HCT116 (cell line): Measurements from ENCODE around the gene VEZF1. TPM values are rescaled to one million over a fixed set of nuclear protein-coding genes. Genes with fewer than 3 reads are reported as not detected.

Source experiments
- ATAC-seq: fragments of 200-7000 bp; cut with Tn5 transposase; 2 replicates; pipeline ENCODE4 v1.9.1; 2020; ENCODE audit warnings: mild to moderate bottlenecking, moderate library complexity
- BruUV-seq: library from RNA; stranded (reverse); fragments of 400-500 nt; replicated peaks from 2 replicates; lab custom pipeline; 2021; lab: Mats Ljungman, UMichigan
- CTCF ChIA-PET: fragments of 300-600 bp; sonication (Branson Sonifier 250); formaldehyde crosslinking; loops from one replicate; lab custom pipeline; 2021; ENCODE audit warnings: antibody characterized with exemption; lab: Charles Lee
- POLR2A ChIA-PET: fragments of 300-600, 350-600 bp; sonication (Branson Sonifier 250); formaldehyde crosslinking; loops from one replicate; lab custom pipeline; 2021; ENCODE audit warnings: antibody characterized with exemption; lab: Charles Lee
- RAD21 ChIA-PET, 2 experiments: fragments of 300-600 bp; sonication (Branson Sonifier 250); formaldehyde crosslinking; loops; one replicate each; lab custom pipeline; 2023; ENCODE audit warnings: low total read pairs in 2 of 2; ENCODE audit not compliant: uncharacterized antibody in 2 of 2, unreplicated experiment in 2 of 2, low non-redundant PET in 1 of 2; lab: Charles Lee
- DNase-seq: peaks from one replicate; pipeline ENCODE4 v3.0.0-alpha.2; 2010; ENCODE audit warnings: low read depth, low spot score
- H2AFZ ChIP-seq: fragments of 200-600 bp; shearing (Covaris generic), sonication (generic); 2 replicates; pipeline ENCODE4 v1.6.1; 2017; ENCODE audit warnings: low read depth, mixed run types, mixed read lengths, antibody characterized with exemption, low read length; ENCODE audit not compliant: poor library complexity, severe bottlenecking
- H3K27ac ChIP-seq: 2 replicates; pipeline ENCODE4 v1.5.1; 2012; ENCODE audit warnings: low read depth, low read length
- H3K27me3 ChIP-seq: fragments of 200-600 bp; sonication (generic); 2 replicates; pipeline ENCODE4 v1.6.1; 2016; ENCODE audit warnings: mixed run types, low read length, mixed read lengths; ENCODE audit not compliant: insufficient read depth
- H3K36me3 ChIP-seq, 2 experiments: fragments of 200-500 bp in 1 of 2; fragments of 200-600 bp in 1 of 2; sonication (Bioruptor generic) in 1 of 2; sonication (generic) in 1 of 2; 2 replicates each; pipeline versions ENCODE4 v1.5.1 to v1.6.1; 2014 to 2016; ENCODE audit warnings: low read length in 2 of 2, inconsistent platforms in 1 of 2, mixed read lengths in 1 of 2, mixed run types in 1 of 2; ENCODE audit not compliant: insufficient read depth in 2 of 2, control insufficient read depth in 1 of 2
- H3K4me1 ChIP-seq, 2 experiments: fragments of 200-600 bp in 1 of 2; sonication (generic) in 1 of 2; 2 replicates each; pipeline versions ENCODE4 v1.5.1 to v1.6.1; 2012 to 2017; ENCODE audit warnings: low read length in 2 of 2, inconsistent platforms in 1 of 2, mild to moderate bottlenecking in 1 of 2, mixed read lengths in 1 of 2, mixed run types in 1 of 2, moderate library complexity in 1 of 2; ENCODE audit not compliant: insufficient read depth in 2 of 2, control insufficient read depth in 1 of 2
- H3K4me2 ChIP-seq: fragments of 200-600 bp; sonication (generic); 2 replicates; pipeline ENCODE4 v1.6.1; 2017; ENCODE audit warnings: mixed run types, low read length, mixed read lengths
- H3K4me3 ChIP-seq, 2 experiments: fragments of 200-600 bp in 1 of 2; sonication (generic) in 1 of 2; replicated peaks in 1 of 2; 2 replicates each; pipeline ENCODE4 v1.5.1; 2011 to 2016; ENCODE audit warnings: low read length in 2 of 2, control low read depth in 1 of 2, low read depth in 1 of 2, mild to moderate bottlenecking in 1 of 2, mixed read lengths in 1 of 2, mixed run types in 1 of 2
- H3K79me2 ChIP-seq: fragments of 200-600 bp; sonication (generic); 2 replicates; pipeline ENCODE4 v1.6.1; 2017; ENCODE audit warnings: mild to moderate bottlenecking, mixed run types, low read length, moderate library complexity, mixed read lengths; ENCODE audit not compliant: insufficient read depth
- H3K9ac ChIP-seq: fragments of 200-600 bp; sonication (generic); 2 replicates; pipeline ENCODE4 v1.6.1; 2016; ENCODE audit warnings: low read length, mixed read lengths
- H3K9me2 ChIP-seq: fragments of 200-600 bp; sonication (generic), shearing (Covaris generic); 2 replicates; pipeline ENCODE4 v1.6.1; 2017; ENCODE audit warnings: mixed run types, mild to moderate bottlenecking, moderate library complexity; ENCODE audit not compliant: insufficient read depth
- H3K9me3 ChIP-seq, 2 experiments: fragments of 200-500 bp in 1 of 2; fragments of 200-600 bp in 1 of 2; sonication (Bioruptor generic) in 1 of 2; sonication (generic) in 1 of 2; 2 replicates each; pipeline ENCODE4 v1.6.1; 2014 to 2017; ENCODE audit warnings: low read length in 2 of 2, mixed read lengths in 2 of 2, inconsistent platforms in 1 of 2, low read depth in 1 of 2, mild to moderate bottlenecking in 1 of 2, mixed run types in 1 of 2, moderate library complexity in 1 of 2; ENCODE audit not compliant: control insufficient read depth in 1 of 2, insufficient read depth in 1 of 2
- H4K20me1 ChIP-seq: fragments of 200-600 bp; sonication (generic), shearing (Covaris generic); 2 replicates; pipeline ENCODE4 v1.6.1; 2017; ENCODE audit warnings: mixed run types, mild to moderate bottlenecking, moderate library complexity; ENCODE audit not compliant: insufficient read depth
- CBX3 ChIP-seq: IDR thresholded peaks from 2 replicates; pipeline ENCODE4 v1.6.1; 2012; ENCODE audit warnings: low read depth
- CEBPB ChIP-seq: IDR thresholded peaks from 2 replicates; pipeline ENCODE4 v1.6.1; 2012; ENCODE audit warnings: low read depth
- EGR1 ChIP-seq: IDR thresholded peaks from 2 replicates; pipeline ENCODE4 v1.6.1; 2012; ENCODE audit warnings: low read depth
- ELF1 ChIP-seq: IDR thresholded peaks from 2 replicates; pipeline ENCODE4 v1.6.1; 2012; ENCODE audit warnings: low read depth, borderline replicate concordance
- EZH2 ChIP-seq: fragments of 200-600 bp; sonication (generic); IDR thresholded peaks from 2 replicates; pipeline ENCODE4 v1.6.1; 2017; ENCODE audit warnings: antibody characterized with exemption, mixed run types
- EZH2phosphoT487 ChIP-seq: fragments of 200-600 bp; IDR thresholded peaks from 2 replicates; pipeline ENCODE4 v1.6.1; 2018; ENCODE audit warnings: antibody characterized with exemption, borderline replicate concordance
- FOSL1 ChIP-seq: IDR thresholded peaks from 2 replicates; pipeline ENCODE4 v1.6.1; 2012; ENCODE audit warnings: low read depth
- JUND ChIP-seq: IDR thresholded peaks from 2 replicates; pipeline ENCODE4 v1.6.1; 2012
- POLR2AphosphoS5 ChIP-seq: IDR thresholded peaks from 2 replicates; pipeline ENCODE4 v1.6.1; 2011; ENCODE audit warnings: mild to moderate bottlenecking, low read depth, low read length, moderate library complexity
- RAD21 ChIP-seq: IDR thresholded peaks from 2 replicates; pipeline ENCODE4 v1.6.1; 2012; ENCODE audit warnings: low read depth, mild to moderate bottlenecking
- SIN3A ChIP-seq: IDR thresholded peaks from 2 replicates; pipeline ENCODE4 v1.6.1; 2012; ENCODE audit warnings: low read depth
- SP1 ChIP-seq: IDR thresholded peaks from 2 replicates; pipeline ENCODE4 v1.6.1; 2012; ENCODE audit warnings: low read depth
- SRF ChIP-seq: IDR thresholded peaks from 2 replicates; pipeline ENCODE4 v1.6.1; 2012; ENCODE audit warnings: low read depth
- TCF7L2 ChIP-seq: IDR thresholded peaks from 2 replicates; pipeline ENCODE4 v1.7.0; 2011; ENCODE audit warnings: borderline replicate concordance, inconsistent platforms; ENCODE audit not compliant: insufficient read depth, insufficient read length; ENCODE audit errors: extremely low read depth
- YY1 ChIP-seq: IDR thresholded peaks from 2 replicates; pipeline ENCODE4 v1.6.1; 2011; ENCODE audit warnings: low read length, low read depth, moderate library complexity, mild to moderate bottlenecking; ENCODE audit not compliant: insufficient replicate concordance; ENCODE audit errors: extremely low read depth
- ZFX ChIP-seq: fragments of 450-650 bp; IDR thresholded peaks from 2 replicates; pipeline ENCODE4 v1.6.1; 2017
- ZNF274 ChIP-seq: fragments of 200-500 bp; sonication (Bioruptor generic); IDR thresholded peaks from 2 replicates; pipeline ENCODE4 v1.6.1; 2014; ENCODE audit warnings: mild to moderate bottlenecking, low read depth, low read length, inconsistent platforms
- intact Hi-C: fragments of 100-400 bp; cut with micrococcal nuclease; formaldehyde crosslinking; loops from 2 replicates; pipeline ENCODE4 v1.10.0; 2022
- total RNA-seq: library from RNA; stranded (reverse); gene quantifications from one replicate; pipeline ENCODE4 v1.2.1, GENCODE V29; 2021; ENCODE audit not compliant: unreplicated experiment
- TF ChIP-seq, protein P1 (sequence below), 3 experiments: fragments of 200-600 bp in 1 of 3; sonication (generic) in 1 of 3; IDR thresholded peaks in 2 of 3; conservative IDR thresholded peaks in 1 of 3; 2 replicates each; pipeline ENCODE4 v1.5.1; 2012 to 2017; ENCODE audit warnings: low read depth in 2 of 3, low read length in 2 of 3, antibody characterized with exemption in 1 of 3, borderline replicate concordance in 1 of 3, control low read depth in 1 of 3, mild to moderate bottlenecking in 1 of 3, mixed read lengths in 1 of 3, mixed run types in 1 of 3, moderate library complexity in 1 of 3; ENCODE audit not compliant: insufficient read depth in 1 of 3
- TF ChIP-seq, protein P2 (sequence below): IDR thresholded peaks from 2 replicates; pipeline ENCODE4 v1.6.1; 2012

Gene VEZF1
- total RNA-seq, 1 experiment from 2014 or later = 70.2 TPM

DNA sequence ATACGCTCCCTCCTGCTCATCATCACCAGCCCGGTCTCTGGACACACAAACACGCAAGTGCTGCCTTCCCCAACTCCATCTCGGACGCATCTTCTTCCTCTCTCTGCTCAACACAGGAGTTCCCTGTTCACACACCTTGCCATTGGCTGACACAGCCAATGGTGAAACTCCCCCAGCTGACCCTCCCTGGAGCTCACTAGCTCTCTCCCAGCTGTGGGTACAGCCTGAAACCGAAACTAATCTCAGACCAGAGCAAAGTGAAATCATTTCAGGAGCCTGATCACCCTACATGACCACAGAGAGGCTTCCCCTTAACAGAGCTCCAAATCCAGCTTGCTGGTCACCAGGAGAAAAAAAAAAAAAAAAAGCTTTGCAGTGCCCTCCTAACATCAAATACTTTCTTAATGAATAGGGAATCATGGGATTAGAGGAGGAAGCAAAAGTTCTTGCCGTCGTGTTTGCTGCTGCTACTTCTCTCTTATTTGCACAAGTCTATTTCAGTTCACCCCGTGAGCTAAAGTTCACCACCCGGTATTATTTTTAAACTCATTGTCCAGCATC is 41.2 kb downstream of the VEZF1 start:
- H3K9me3 ChIP-seq = no peaks in the 10 kb centered on the region
- ChIA-PET CTCF (interaction anchor here (1.1 to 2.8 kb wide), 4 partner anchors 9 to 87 kb away, joined by 3 to 12 read pairs (median 6); partner anchors contain the start of gene CUEDC1), POLR2A (interaction anchor here (1.1 to 2.3 kb wide), 7 partner anchors 9 to 137 kb away, joined by 3 to 11 read pairs (median 4); partner anchors contain the start of gene DYNLL2), RAD21 (interaction anchor here in 1 of 2 experiments (0.6 to 1.6 kb wide), 3 partner anchors 43 to 87 kb away, joined by 3 to 4 read pairs (median 3); no protein-coding TSS in a partner anchor)
- no peaks in the 10 kb centered on the region for H3K36me3 ChIP-seq
- H3K4me1 ChIP-seq = peaks cover 90 to 98% of the 10 kb centered on the region in 2 experiments
- peak overlapping the region; percentile 63 for H3K9ac ChIP-seq
- peak overlapping the region; percentile 21 to 48 for H3K4me3 ChIP-seq
- H2AFZ ChIP-seq = no peak overlapping the region
- no peaks in the 10 kb centered on the region for H3K27me3 ChIP-seq
- TF ChIP-seq POLR2AphosphoS5 (no peak), JUND (no peak), ZFX (no peak), TCF7L2 (no peak), EZH2phosphoT487 (no peak), CEBPB (no peak), CBX3 (no peak), EGR1 (no peak), RAD21 (no peak), EZH2 (no peak), SRF (no peak), SP1 (no peak), SIN3A (no peak), FOSL1 (no peak), ELF1 (no peak), YY1 (no peak), ZNF274 (no peak)
- TF ChIP-seq, protein P1, sequence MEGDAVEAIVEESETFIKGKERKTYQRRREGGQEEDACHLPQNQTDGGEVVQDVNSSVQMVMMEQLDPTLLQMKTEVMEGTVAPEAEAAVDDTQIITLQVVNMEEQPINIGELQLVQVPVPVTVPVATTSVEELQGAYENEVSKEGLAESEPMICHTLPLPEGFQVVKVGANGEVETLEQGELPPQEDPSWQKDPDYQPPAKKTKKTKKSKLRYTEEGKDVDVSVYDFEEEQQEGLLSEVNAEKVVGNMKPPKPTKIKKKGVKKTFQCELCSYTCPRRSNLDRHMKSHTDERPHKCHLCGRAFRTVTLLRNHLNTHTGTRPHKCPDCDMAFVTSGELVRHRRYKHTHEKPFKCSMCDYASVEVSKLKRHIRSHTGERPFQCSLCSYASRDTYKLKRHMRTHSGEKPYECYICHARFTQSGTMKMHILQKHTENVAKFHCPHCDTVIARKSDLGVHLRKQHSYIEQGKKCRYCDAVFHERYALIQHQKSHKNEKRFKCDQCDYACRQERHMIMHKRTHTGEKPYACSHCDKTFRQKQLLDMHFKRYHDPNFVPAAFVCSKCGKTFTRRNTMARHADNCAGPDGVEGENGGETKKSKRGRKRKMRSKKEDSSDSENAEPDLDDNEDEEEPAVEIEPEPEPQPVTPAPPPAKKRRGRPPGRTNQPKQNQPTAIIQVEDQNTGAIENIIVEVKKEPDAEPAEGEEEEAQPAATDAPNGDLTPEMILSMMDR (IDR thresholded peaks at IDR 0.05 in 2 of 3, conservative IDR thresholded peaks at IDR 0.05 in 1 of 3; ENCODE audit: borderline replicate concordance in 1 of 3, insufficient read depth in 1 of 3, low read depth in 2 of 3, low read length in 2 of 3) = no peak
- TF ChIP-seq, protein P2, sequence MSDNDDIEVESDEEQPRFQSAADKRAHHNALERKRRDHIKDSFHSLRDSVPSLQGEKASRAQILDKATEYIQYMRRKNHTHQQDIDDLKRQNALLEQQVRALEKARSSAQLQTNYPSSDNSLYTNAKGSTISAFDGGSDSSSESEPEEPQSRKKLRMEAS = no peak
- ATAC-seq (no peak), DNase-seq (no peak)
- H3K9me2 ChIP-seq = no peaks in the 10 kb centered on the region
- peak overlapping the region; percentile 97 for H3K27ac ChIP-seq
- H3K4me2 ChIP-seq = peak overlapping the region; percentile 74
- intact Hi-C loops = no loop called here
- no TSS peak for BruUV-seq
- H4K20me1 ChIP-seq = no peaks in the 10 kb centered on the region
- H3K79me2 ChIP-seq = peaks cover 82% of the 10 kb centered on the region
